Uterus (tissue), 4 donors: ENCODE measurements around the gene HIP1R. TPM values are rescaled to one million over a fixed set of nuclear protein-coding genes. Genes with fewer than 3 reads are reported as not detected.

Source experiments
- DNase-seq, 2 donors: peaks; one replicate each; pipeline ENCODE4 v3.0.0-alpha.2; 2019 to 2020
- H3K27ac ChIP-seq, 2 donors: fragments of 200-600 bp; sonication (generic); 1 replicate in 1 of 2; 2 replicates in 1 of 2; pipeline ENCODE4 v1.5.1; 2016 to 2018
- H3K27me3 ChIP-seq, 2 donors: fragments of 200-600 bp; sonication (generic); one replicate each; pipeline ENCODE4 v1.5.1; 2018 to 2019; ENCODE audit warnings: control low read depth in 1 of 2
- H3K36me3 ChIP-seq, 2 donors: fragments of 200-600 bp; sonication (generic); one replicate each; pipeline ENCODE4 v1.5.1; 2019; ENCODE audit warnings: control low read depth in 1 of 2
- H3K4me1 ChIP-seq, 2 donors: fragments of 200-600 bp; sonication (generic); one replicate each; pipeline ENCODE4 v1.5.1; 2018 to 2019; ENCODE audit warnings: control low read depth in 1 of 2
- H3K4me3 ChIP-seq, 2 donors: fragments of 200-600 bp; sonication (generic); 1 replicate in 1 of 2; 2 replicates in 1 of 2; pipeline ENCODE4 v1.5.1; 2018 to 2019; ENCODE audit warnings: mild to moderate bottlenecking in 1 of 2
- H3K9me3 ChIP-seq, 2 donors: fragments of 200-600 bp; sonication (generic); one replicate each; pipeline ENCODE4 v1.5.1; 2019; ENCODE audit warnings: control low read depth in 1 of 2
- CTCF ChIP-seq, 4 experiments: fragments of 200-600 bp in 2 of 4; fragments of 450-650 bp in 2 of 4; sonication (generic) in 2 of 4; IDR thresholded peaks; one replicate each; pipeline ENCODE4 v1.5.1; 2016 to 2019; ENCODE audit warnings: antibody characterized with exemption in 4 of 4, mild to moderate bottlenecking in 2 of 4, moderate library complexity in 1 of 4
- POLR2A ChIP-seq, 2 donors: fragments of 450-650 bp; IDR thresholded peaks; one replicate each; pipeline ENCODE4 v1.6.1; 2016; ENCODE audit warnings: antibody characterized with exemption in 2 of 2, mild to moderate bottlenecking in 1 of 2, moderate library complexity in 1 of 2
- intact Hi-C: fragments of 100-400 bp; cut with DNase I; formaldehyde crosslinking; loops from one replicate; pipeline ENCODE4 v1.15.1; 2023; ENCODE audit warnings: low total_unique reads
- total RNA-seq, 4 donors: library from RNA; depleted of rRNA in 3 of 4; stranded (reverse); fragments of >200 nt in 3 of 4; gene quantifications; one replicate each; pipeline versions ENCODE4 v1.1.0 to v1.2.4, GENCODE V29; 2014 to 2023
- donor health status: DM: yes; HTN: yes; CAD: no.

HIP1R gene
- total RNA-seq, 4 donors from 2014 or later: 2.9 to 31.3 (median 25.8) TPM

DNA sequence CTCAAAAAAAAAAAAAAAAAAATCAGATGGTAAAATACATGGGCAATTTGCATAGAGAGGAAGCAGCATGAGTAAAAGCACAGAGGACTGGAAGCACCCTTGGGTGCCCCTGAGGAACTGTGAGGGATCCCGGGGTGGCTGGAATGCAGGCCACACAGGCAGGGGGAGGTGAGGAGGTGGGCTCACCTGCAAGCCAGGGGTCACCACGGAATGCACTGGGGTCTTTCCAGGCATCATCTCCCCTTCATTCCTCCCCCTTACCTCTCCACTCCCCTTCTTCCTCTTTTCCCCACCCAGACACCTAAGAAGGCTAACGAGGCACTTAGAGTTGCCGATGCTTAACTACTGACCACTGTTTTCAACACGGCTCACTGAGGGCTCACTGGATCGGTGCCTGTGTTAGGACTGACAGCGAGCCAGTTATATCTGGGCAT lies 14.4 kb upstream of the HIP1R start:
- TF ChIP-seq CTCF (IDR thresholded peaks at IDR 0.05) (no peak), POLR2A (IDR thresholded peaks at IDR 0.05) (no peak)
- Histone ChIP-seq H3K27ac (no peak overlapping the region), H3K4me1 (no peaks in the 10 kb centered on the region), H3K4me3 (no peak overlapping the region), H3K36me3 (no peaks in the 10 kb centered on the region), H3K9me3 (no peaks in the 10 kb centered on the region), H3K27me3 (no peaks in the 10 kb centered on the region)
- intact Hi-C loops: no loop called here
- no peak for DNase-seq

DNA sequence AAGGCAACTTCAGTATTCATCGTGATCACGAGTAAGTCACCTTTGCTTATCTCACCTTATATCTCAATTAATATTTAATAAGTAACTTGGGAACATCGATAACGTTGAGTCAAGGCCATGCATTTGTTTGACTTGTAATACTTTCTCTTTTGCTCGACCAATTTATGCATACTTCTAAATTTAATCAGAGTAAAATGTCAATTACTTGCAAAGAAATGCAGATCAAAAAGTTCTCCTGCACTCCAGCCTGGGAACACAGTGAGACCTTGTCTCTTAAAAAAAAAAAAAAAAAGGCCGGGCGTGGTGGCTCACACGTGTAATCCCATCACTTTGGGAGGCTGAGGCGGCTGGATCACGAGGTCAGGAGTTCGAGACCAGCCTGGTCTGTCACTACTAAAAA lies 11.8 kb upstream of the HIP1R start:
- Histone ChIP-seq H3K4me1 (no peaks in the 10 kb centered on the region), H3K27ac (no peak overlapping the region), H3K4me3 (no peak overlapping the region), H3K27me3 (no peaks in the 10 kb centered on the region), H3K9me3 (no peaks in the 10 kb centered on the region), H3K36me3 (no peaks in the 10 kb centered on the region)
- DNase-seq: no peak
- TF ChIP-seq POLR2A (IDR thresholded peaks at IDR 0.05) (no peak), CTCF (IDR thresholded peaks at IDR 0.05) (no peak)
- intact Hi-C loops: no loop called here

DNA sequence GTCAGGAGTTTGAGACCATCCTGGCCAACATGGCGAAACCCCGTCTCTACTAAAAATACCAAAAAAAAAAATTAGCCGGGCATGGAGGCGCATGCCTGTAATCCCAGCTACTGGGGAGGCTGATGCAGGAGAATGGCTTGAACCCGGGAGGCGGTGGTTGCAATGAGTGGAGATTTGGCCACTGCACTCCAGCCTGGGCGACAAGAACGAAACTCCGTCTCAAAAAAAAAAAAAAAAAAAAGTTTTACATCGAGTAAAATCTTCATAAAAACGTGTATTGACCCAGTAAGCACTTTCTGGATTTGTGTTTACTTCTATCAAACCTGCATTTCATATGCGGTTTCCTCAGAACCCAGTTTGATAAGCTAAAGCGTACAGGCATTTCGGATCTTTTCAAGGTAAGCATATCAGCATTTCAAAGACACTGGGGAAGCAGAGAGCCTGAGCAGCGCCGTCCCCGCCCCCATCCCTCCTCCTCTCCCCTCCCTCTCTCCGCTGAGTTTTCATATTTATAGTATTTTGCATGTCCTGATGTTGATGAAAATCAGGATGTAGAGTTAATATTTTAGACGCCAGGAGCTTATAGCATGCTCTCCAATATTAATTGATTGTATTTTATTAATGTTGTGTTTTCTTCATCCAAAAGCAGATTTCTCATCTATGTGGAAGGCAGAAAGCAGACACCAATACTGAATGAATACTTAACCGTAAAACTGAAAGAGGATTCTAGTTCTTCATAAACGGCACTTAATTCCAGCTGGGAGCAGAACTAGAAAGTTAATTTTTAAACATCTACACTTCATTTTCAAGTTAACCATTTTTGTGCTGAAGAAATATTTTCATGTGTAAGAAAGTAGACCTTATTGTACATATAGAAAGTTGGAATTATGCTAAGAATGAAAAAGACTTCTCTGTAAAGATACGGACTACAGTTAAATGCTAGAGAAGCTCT lies 9.2 kb upstream of the HIP1R start:
- TF ChIP-seq CTCF (IDR thresholded peaks at IDR 0.05) (no peak), POLR2A (IDR thresholded peaks at IDR 0.05) (no peak)
- H3K36me3 ChIP-seq: no peaks in the 10 kb centered on the region
- peak overlapping the region; percentile 22 to 23 for H3K4me3 ChIP-seq
- no peaks in the 10 kb centered on the region for H3K9me3 ChIP-seq
- no peaks in the 10 kb centered on the region for H3K4me1 ChIP-seq
- H3K27ac ChIP-seq: peak overlapping the region in 1 of 2 donors; percentile 14
- H3K27me3 ChIP-seq: no peaks in the 10 kb centered on the region
- intact Hi-C loops: no loop called here
- no peak for DNase-seq

- no peaks in the 10 kb centered on the region for H3K4me1 ChIP-seq
- TF ChIP-seq POLR2A (IDR thresholded peaks at IDR 0.05) (no peak), CTCF (IDR thresholded peaks at IDR 0.05) (no peak)
- H3K9me3 ChIP-seq: no peaks in the 10 kb centered on the region
- no peak overlapping the region for H3K27ac ChIP-seq
- no peak for DNase-seq
- H3K27me3 ChIP-seq: no peaks in the 10 kb centered on the region
- intact Hi-C loops: no loop called here
- no peaks in the 10 kb centered on the region for H3K36me3 ChIP-seq
- H3K4me3 ChIP-seq: no peak overlapping the region
These were observed 8.0 kb upstream of the HIP1R start for GRCh38 chr12:122827258-122827657.

DNA sequence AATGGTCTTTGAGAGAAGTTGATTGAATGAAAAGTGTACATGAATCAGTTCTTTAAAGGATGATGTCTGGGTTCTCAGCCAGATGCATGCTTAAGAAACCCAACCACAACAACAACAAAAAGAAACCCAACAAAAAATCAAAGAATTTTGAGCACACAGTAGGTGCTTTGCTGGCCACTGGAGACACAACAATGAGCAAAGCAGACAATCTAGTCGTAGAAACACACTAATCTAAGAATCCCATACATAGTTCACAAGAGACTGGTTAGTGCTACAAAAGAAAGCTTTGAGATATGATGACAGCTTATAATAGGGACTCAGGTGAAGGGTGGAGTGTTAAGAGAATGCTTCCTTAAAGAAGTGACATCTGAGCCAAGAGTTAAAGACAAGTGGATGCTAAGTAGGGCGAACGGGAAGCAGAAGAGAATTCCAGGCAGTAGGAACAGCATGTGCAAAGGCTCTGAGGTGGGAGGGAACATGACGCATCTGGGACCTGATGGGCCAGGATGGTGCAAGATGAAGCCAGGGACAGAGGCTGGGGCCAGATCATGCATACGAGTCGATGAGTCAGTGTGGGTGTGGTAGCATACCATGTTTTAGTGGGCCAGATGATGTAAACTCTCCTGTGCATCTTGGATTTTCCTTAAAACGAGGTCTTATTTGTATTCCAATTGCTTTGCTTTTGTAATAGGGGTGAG lies 4.6 kb upstream of the HIP1R start:
- no peak for TF ChIP-seq POLR2A (IDR thresholded peaks at IDR 0.05)
- intact Hi-C loops: no loop called here
- H3K27me3 ChIP-seq: no peaks in the 10 kb centered on the region
- no peak overlapping the region for H3K27ac ChIP-seq
- no peaks in the 10 kb centered on the region for H3K4me1 ChIP-seq
- no peak overlapping the region for H3K4me3 ChIP-seq
- DNase-seq: no peak
- H3K9me3 ChIP-seq: no peaks in the 10 kb centered on the region
- H3K36me3 ChIP-seq: no peaks in the 10 kb centered on the region
